Activated CD4-positive, alpha-beta T cell treated with anti-CD3 and anti-CD28 coated beads for 24 hours (primary cell): Measurements from ENCODE around the gene MAN1B1.

ENCODE experiments used
- DNase-seq, 2 donors: peaks; one replicate each; pipeline ENCODE4 v3.0.0-alpha.2; 2020; ENCODE audit warnings: low read depth in 2 of 2

MAN1B1 gene

DNA sequence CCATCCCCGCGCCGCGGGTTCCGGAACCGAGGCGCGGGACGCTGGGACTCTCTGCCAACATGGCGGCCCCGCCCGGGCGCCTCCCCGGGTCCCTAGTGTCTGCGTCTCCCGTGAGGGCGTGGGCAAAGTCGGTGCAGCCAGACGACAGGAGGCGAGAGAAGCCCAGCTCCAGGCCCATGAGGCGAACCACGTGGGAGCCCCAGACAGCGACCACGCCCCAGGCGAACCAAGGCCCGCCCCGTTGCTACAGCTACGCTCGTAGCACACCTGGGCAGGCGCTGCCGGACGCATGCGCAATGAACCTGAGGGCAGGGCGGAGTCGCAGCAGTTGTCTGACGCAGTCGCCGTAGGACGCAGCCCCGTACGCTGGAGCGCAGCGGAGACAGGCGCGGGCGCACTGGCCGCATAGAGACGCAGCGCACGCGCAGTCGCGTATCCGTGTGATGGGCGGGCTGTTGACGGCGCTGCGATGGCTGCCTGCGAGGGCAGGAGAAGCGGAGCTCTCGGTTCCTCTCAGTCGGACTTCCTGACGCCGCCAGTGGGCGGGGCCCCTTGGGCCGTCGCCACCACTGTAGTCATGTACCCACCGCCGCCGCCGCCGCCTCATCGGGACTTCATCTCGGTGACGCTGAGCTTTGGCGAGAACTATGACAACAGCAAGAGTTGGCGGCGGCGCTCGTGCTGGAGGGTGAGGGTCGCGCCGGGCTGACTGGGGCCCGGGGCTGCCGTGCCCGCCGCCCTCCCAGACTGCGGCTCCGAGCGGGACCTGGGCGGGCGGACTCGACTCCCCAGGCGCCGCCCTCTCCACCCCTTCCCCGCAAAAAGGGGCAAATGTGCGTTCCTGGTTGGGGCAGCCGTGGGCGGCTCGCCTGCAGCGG, at the start of gene MAN1B1:
Gene MAN1B1, plus strand, starts transcription at position 455 of the 878 bp plus-strand sequence. Its CDS starts 15 bp downstream, at position 470.
- DNase-seq = peak; percentile 99

DNA sequence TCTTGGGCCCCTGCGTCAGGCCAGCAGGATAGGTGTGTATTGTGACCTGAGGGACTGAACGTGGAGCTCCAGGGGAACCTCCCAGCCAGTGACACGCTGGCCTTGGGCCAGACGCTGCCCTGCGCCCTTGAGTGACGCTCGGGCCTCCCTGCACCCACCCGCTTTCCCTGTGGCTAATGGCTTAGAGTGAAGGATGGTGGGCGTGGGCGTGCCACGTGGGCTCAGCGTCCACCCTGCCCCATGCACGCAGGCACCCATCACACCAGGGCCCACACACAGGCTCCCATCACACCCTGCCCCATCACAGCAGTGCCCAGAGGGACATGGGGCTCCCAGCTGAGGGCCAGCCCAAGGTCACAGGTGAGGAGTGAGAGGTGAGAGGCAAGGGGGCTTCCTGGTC, 49.8 kb upstream of the MAN1B1 start:
- no peak for DNase-seq

DNA sequence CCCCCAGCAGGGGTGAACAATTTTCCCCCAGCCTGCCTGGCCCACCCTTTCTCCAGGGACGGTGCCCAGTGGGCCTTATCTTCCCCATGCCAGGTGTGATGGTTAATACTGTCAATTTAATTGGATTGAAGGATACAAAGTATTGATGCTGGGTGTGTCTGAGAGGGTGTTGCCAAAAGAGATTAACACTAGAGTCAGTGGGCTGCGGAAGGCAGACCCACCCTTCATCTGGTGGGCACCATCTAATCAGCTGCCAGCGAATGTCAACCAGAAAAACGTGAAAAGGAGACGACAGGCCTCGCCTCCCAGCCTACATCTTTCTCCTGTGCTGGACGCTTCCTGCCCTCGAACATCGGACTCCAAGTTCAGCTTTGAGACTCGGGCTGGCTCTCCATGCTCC, 49.3 kb upstream of the MAN1B1 start:
- no peak for DNase-seq

DNA sequence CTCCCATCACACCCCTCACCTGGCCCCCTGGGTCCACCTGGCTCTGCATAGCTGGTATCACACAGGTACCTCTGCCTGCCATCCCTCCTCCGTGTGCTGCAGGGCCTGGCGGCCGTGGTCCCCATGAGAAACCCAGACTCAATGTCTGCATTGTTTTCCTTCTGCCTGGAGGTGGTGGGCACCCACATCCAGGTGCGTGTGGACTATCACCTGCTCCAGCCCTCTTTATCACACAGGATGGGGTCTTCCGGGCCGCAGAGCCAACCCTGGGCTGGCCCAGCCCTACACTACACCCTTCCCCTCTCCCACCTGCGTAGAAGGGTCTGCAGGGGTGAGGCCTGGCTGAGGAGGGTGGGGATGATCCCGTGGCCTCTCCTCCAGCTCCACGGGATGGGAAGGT, 47.9 kb upstream of the MAN1B1 start:
- DNase-seq = no peak

DNA sequence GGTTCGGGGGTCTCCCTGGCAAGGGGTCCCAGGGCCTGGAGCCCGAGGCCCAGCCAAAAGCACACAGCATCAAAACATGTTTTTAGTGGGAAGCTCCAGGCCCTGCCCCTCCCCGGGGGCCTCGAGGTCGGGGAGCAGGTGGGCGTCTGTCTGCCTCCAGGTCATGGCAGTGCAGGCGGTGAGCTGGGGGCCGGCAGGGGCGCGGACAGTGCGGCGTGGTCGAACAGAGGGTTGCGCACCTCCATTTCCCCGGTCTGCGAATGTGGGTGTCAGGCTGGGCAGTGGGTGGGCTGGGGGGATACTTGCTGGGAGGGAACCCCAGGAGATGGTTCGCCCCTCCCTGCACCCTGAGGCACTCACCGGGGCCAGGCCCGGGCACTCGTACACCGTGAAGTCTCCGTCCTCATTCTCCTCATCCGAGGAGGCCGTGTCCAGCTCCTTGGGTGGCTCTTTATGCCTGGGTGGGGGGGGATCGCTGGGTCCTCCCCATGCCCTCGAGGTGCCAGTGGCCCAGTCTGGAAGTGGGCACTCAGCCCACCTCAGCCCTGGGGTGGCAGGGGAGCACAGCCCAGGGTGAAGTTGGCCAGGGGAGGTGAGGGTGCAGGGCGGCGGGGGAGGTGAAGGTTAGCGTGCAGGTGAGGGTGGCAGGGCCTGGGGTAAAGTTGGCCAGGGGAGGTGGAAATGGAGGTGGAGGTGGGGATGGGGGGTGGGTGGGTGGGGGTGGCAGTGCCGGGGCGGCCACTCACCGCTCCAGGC, 47.0 kb upstream of the MAN1B1 start:
- no peak for DNase-seq

DNA sequence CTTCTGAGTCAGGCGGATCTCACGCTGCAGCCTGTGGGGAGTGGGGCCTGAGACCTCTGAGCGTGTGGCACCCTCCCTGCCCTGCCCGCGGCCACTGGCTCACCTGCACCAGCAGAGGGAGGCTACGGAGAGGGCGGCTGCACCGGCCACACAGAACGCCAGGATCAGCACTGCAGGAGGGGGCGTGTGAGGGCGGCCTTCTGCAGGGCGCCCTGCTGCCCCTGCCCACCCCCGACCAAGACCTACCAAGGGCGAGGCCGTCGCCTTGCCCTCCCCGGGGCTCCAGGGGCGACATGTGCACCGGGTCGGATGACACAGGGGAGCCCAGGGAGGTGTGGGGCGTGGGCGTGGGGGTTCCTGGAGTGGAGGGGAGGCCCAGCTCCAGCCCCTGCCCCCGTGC, 46.2 kb upstream of the MAN1B1 start:
- no peak for DNase-seq

DNA sequence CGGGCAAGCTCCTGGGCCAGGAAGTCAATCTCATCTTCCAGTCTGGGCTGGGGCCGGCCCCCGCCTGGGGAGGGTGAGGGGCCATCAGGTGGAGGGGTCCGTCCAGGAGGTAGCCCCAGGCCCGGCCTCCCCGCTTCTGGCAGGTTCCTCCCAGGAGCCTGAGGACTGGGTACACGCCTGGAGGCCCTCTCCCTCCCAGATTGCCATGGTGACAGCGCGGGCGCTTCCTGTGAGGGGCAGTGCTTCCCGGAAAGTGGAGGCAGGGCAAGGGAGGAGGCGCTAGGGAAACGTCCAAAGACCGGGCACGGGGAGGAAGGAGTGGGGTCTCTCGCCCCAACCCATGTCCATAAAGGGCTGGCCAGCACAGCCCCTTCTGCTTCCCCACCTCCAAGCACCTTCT, 45.7 kb upstream of the MAN1B1 start:
- no peak for DNase-seq

DNA sequence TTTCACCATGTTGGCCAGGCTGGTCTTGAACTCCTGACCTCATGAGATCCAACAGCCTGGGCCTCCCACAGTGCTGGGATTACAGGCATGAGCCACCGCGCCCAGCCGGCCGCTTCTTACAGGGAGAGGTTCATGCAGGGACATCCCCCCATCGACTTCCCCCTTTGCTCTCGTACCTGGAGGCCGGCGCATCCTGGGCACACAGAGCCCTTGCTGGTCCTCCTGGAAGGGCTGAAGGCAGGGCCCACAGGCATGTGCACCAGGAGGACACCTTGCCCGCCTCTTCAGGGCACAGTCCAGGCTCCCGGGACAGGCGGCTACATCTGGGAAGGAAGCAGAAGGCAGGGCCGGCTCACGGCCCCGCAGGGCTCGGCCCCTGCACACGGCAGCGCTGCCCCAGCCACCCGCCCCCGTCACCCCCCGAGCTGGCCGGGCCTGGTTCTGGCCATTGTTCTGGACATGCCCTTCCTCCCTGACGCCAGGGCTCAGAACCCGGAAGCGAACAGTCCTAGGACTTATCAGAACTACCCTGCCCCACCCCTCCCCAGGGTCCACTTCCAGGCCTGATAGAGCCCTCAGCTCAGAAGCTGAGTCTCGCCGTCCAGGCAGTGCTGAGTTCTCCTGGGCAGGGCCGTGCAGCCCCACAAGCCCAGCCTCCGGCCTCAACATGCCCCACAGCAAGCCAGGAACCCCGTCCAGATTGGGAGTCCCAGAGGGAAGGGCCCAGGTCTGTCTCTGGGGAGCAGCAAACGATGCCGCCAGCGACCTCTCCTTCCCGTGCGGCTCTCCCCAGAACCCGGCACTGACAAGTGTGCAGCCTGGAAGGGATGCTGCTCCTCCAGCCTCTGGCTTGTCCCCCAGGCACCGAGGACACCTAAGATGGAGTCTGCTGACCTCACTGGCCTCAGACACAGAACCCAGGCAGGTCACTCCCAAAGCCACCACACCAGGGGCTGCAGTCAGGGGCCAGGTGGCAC, 43.7 kb upstream of the MAN1B1 start:
- DNase-seq = no peak

DNA sequence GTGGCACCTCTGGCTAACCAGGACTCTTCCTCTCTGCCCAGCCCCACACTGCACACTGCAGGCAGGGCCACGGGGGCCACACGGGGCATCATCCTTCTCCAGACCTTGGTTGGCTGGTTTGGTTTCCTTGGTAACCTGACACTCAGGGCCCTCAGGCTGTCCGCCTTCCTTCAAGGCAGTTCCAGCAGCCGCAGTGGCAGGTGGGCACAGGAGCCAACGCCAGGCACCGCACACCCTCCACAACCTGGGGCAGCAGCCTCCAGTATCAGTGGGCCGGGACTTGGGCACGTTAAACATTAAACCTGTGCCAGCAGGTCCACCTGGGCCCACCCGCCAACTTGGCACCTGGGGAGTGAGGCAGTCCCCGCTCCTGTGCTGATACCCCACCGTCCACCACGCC, 42.7 kb upstream of the MAN1B1 start:
- DNase-seq = no peak

DNA sequence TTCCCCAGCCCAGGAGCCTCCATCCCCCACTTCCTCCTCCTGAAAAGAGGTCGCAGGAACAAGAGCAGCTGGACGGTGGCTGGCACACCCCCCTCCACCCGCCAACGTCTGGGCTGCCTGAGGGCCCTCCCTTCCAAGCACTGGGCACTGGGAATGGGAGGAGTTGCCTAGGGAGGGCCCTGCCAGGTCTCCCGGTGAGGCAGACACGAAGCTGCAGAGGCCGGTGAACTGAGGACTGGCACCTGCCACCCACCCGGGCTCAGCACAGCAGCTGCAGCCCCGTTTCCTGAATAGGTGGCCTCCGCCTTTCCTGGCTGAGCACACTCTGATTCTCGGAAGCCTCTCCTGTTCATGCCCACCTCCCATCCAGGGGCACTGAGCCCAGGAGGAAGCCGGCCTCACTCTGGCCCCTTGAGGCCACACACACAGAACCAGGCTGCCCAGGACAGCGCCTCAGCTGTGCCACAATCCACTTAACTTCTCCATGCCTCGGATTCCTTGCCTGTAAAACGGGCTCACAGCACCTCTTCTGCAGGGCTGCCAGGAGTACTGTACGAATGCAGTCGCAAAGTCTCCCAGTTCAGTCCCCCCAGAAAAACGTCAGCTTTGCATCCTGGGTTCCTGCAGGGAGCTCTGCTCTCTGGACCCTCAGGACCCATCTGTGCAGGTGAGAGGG, 42.1 kb upstream of the MAN1B1 start:
- DNase-seq = no peak

DNA sequence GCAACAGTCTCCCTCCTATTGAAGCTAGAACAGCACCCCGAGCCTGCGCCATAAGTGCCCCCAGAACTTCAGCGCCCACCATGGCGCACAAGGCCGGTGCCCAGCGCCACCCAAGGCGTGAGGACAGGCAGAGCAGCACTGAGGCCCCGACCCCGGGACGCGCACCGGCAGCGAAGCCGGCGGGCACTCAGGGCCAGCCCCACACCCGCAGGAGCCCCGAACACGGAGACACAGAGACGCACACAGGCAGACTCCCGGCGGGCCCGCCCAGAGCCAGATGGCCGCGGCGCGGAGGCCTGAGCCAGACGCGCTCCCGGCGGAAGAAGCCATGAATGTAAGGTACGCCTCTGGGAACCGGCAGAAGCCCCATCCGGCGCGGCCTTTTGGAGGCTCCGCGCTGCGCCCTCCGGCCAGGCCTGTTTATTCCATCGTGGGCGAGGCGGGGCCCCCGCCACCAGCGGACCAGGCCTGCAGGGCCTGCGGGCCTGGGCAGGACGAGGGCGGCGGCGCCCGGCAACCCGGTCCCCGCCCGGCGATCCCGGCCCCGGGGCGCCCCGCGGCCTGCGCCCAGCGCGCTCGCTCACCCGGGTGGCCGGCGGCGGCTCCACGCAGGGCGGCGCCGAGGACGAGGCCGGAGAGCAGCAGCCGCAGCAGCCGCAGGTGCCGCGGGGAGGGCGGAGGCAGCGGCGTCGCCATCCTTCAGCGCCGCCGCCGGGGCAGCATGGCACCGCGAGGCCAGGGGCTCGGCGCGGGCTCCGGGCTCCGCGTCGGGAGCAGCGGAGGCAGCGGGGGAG, 41.3 kb upstream of the MAN1B1 start:
- DNase-seq = no peak

DNA sequence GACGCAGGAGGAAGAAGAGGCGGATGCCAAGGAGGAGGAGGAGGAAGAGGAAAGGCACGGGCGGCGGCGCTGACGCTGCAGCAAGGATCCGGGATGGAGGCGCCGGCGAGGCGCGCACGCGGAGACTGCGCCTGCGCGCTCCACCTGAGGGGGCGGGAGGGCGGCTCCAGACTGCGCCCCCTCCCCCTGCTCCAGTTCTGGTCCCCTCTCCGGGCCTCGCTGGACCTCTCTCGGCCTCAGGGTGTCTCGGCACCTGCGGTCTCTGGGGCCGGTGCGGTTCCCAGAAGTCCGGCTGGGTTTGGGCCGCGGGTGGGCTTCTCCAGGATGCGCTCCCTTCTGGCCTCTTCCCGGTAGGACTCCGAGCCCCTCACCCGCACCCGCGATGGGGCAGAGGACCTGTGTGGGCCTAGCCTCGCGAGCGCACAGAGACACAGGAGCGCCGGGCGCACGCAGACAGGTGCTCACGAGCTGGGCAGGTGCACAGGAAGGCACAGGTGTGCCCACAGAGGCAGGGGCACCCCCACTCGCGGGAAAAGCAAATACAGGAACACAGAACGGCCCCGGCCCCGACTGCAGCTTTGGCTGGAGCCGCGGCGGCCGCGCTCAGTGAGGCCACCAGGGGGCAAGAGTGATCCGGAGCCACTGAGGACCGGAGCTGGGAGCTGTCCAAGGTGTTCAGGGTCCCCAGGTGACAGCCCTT, 40.5 kb upstream of the MAN1B1 start, which contains the start of gene NPDC1:
Gene NPDC1, minus strand, starts transcription at position 90 of the 700 bp plus-strand sequence. CDS start 188 bp downstream, outside the sequence.
- peak; percentile 71 to 79 for DNase-seq

DNA sequence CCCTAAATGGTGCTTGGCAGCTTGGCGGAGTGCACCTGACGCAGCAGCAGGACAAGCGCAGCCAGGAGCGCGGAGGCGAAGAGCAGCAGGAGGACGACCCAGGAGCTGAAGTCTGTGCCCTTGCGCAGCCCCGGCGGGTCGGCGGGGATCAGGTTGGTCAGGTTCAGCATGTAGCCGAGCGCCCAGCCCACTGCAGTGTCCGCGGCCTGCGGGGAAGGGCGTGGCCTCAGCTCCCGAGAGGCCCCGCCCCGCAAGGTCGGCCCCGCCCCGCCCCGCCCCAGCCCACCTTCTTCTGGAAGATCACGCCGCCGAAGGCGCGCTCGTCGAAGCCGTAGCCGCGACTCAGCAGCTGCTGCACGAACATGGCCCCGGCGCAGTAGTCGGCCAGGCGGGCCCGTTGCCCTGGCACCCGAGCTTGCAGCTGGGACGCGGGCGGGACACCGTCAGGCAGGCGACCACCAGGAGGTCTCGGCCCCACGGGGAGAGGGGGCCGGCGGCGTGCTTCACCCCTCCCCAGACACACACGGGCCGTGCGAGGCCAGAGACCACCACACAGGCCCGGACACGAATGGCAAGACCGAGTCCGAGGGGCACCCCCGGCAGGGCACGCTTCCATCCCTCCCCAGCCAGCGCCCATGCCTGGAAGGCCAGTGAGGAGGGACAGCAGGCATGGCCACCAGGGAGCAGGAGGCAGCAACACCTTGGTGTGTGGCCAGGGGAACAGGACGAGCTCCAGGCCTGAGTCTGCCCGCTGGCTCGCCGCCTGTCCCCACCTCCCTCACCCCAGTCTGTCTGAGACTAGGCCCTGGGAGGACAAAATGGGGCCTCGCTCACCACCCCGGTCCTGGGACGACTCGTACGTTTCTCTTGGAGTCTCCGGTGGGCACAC, 37.9 kb upstream of the MAN1B1 start:
- no peak for DNase-seq

DNA sequence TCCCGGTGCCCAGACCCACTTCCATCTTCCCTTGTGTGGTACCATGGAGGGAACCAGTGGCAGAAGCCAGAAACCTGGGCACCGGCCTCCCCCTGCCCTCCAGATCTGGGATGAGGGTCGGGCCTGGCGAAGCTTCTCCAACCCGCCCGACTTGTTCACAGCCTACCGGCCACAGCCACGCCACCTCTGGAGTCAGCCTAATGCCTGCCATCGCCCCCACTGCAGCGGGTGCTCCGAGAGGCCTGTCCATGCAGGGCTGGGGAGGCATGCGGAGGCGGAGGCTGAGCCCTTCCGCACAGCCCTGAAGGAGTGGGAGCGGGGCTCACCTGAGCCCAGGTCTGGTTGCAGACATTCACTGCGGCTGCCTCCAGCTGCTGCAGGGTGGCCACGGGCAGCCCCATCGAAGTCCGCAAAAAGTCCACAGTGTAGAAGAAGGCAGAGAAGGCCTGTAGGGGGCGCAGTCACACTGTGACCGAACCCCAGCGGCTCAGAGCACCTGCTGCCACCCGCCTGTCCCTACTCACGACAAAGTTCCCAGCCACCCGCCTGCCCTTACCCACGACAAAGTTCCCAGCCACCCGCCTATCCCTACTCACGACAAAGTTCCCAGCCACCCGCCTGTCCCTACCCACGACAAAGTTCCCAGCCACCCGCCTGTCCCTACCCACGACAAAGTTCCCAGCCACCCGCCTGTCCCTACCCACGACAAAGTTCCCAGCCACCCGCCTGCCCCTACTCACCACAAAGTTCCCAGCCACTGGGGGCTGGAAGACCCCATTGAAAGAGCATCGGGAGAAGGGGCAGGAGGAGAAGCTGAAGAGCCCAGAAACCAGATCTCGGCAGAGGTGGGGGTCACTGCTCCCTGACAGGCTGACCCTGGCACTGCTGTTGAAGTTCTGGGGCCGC, 37.0 kb upstream of the MAN1B1 start:
- DNase-seq = peak; percentile 38 to 69

DNA sequence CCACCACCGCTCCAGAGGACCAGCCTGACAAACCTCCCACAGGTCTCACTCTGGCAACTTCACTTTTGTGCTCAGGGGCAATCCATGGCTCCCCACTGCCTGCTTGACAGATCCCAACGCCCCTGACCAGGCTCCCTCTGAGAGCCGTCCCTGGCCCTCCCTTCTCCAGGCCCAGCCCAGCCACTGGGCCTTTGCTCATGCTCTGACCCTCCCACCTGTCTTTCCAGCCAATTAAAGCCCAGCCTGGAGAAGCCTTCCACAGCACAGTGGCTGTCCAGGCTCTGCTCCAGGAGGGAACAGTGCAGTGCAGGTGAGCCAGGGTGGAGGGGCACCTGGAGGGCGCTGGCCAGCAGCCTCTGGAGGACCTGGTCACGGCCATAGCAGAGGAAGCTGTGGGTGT, 36.2 kb upstream of the MAN1B1 start:
- DNase-seq = no peak

DNA sequence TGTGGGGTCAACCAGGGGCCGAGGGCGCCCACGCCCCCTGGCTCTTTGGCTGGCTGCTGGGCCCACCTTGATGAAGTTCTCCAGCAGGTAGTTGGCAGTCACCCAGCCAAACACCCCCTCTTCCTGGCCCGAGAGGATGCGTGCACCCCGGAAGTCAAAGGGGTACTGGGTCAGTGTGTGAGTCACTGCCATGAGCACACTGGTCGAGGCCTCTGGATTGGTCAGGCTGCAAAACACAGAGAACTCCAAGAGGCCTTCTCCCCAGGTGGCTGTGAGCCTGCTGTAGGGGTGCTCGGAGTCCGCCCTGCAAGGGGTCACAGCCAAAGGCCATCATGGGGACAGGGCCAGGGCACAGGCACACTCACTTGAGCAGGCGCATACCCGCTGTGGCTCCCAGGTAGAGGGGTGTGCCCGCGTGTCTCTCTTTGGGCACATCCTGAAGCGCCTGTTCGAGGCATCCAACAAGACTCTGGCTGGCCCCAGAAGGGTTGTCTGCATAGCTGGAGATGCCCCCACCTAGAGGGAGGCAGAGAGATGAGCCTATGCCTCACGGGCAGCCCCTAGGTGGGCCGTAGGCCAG, 35.5 kb upstream of the MAN1B1 start:
- no peak for DNase-seq

DNA sequence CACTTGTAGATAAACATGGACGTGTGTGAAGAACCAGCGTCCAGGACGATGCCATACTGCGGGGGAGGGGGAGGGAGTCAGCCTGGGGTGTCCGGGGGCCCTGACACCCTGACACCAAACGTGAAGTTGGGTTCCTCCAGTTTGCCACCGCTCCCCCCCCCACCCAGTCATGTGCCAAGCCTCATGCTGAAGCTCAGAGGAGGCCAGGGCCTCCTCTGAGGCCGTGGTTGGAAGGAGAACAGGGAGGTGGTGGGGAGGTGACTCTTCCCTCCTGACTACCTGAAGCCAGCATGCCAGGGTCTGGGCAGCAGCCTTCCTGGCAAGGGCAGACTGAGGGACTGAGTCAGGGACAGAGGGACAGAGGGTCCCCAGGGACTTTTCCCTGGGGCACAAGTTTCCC, 34.5 kb upstream of the MAN1B1 start:
- DNase-seq = no peak
